GM12865 (cell line): ENCODE data around the gene CASP1.

Experiments
- DNase-seq: peaks from one replicate; pipeline ENCODE4 v3.0.0; 2010; ENCODE audit warnings: low read depth
- H3K4me3 ChIP-seq: 2 replicates; pipeline ENCODE4 v1.5.1; 2011; ENCODE audit warnings: mild to moderate bottlenecking, low read depth, low read length, control low read depth
- CTCF ChIP-seq: IDR thresholded peaks from 2 replicates; pipeline ENCODE4 v1.5.1; 2011; ENCODE audit warnings: low read length, control low read depth, low read depth, inconsistent platforms; ENCODE audit not compliant: insufficient read depth; ENCODE audit errors: missing control alignments

CASP1 gene

GRCh38 chr11:105023003-105023402, 11.9 kb downstream of the CASP1 start, which contains the start of gene CASP5:
Gene CASP5, minus strand, starts transcription at chr11:105023168. Its CDS starts 32 bp downstream, at chr11:105023136.
- no peak for TF ChIP-seq CTCF
- no peak for DNase-seq
- H3K4me3 ChIP-seq = no peak within 1 kb of the TSS

- no peak for TF ChIP-seq CTCF
- DNase-seq = no peak
- no peak overlapping the region for H3K4me3 ChIP-seq
These were observed 12.4 kb downstream of the CASP1 start for GRCh38 chr11:105022527-105022926.

- TF ChIP-seq CTCF = no peak
- H3K4me3 ChIP-seq = no peak overlapping the region
- DNase-seq = no peak
These were observed 27.5 kb downstream of the CASP1 start for GRCh38 chr11:105007463-105007862.

GRCh38 chr11:105005451-105005845, 29.5 kb downstream of the CASP1 start:
- no peak for DNase-seq
- TF ChIP-seq CTCF = no peak
- no peak overlapping the region for H3K4me3 ChIP-seq

- DNase-seq = no peak
These were observed 30.9 kb downstream of the CASP1 start for GRCh38 chr11:105004021-105004420.

GRCh38 chr11:105003151-105003550, 31.8 kb downstream of the CASP1 start:
- TF ChIP-seq CTCF = no peak
- no peak for DNase-seq

More at GRCh38 chr11:105004021-105004420, 30.9 kb downstream of the CASP1 start:
- TF ChIP-seq CTCF = no peak
- no peak overlapping the region for H3K4me3 ChIP-seq

GRCh38 chr11:105000797-105001196, 34.1 kb downstream of the CASP1 start:
- DNase-seq = peak; percentile 57
- no peak overlapping the region for H3K4me3 ChIP-seq
- TF ChIP-seq CTCF = peak; percentile 83

More at GRCh38 chr11:105003151-105003550, 31.8 kb downstream of the CASP1 start:
- no peak overlapping the region for H3K4me3 ChIP-seq
